Measurements from ENCODE around the gene MMP15.

MMP15 gene

DNA sequence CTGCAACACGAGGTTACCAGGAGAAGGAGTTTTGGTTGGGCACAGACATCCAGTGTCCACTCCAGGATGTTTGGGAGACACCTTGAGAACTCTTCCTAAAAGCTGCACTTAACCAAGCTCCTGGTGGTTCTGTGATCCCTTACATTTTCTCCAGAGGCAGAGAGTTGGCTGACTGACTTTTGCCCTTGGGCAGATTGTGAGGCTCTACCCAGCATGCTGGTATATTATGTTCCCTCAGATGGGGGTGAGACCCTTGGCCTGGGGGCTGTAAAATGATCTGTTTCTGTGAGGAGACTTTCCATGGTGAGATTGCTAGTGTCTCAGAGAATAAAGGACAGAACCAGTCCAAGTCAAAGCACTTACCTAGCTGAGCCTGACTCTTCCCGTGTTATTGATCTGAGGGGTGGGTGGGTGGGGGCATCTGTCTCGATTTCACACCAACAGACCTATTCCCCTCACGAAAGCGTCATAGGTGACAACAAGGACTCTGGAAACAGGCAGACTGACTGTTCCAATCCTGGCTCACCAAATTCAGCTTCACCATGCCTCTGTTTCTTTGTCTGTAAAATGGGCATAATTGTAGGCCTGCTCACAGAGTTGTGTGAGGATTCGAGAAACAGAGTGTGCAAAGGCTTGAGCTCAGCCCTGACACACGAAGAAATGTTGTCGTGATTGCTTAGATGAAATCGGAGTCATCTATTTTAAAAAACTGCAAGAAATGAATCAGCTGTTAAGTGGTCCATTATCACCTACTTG, 12.2 kb upstream of the MMP15 start:
- Histone ChIP-seq H3K27ac (no peak overlapping the region), H3K4me1 (no peaks in the 10 kb centered on the region), H3K9ac (no peak overlapping the region), H3K36me3 (peaks cover 66% of the 10 kb centered on the region), H3K4me3 (no peak overlapping the region), H3K9me3 (no peaks in the 10 kb centered on the region), H3K4me2 (no peak overlapping the region), H4K20me1 (0 out of 2 replicates have a peak, but pooled peaks cover 8% of the 10 kb centered on the region), H3K27me3 (no peaks in the 10 kb centered on the region)
- no peak for TF ChIP-seq Cebpa-rat (IDR thresholded peaks at IDR 0.05)

DNA sequence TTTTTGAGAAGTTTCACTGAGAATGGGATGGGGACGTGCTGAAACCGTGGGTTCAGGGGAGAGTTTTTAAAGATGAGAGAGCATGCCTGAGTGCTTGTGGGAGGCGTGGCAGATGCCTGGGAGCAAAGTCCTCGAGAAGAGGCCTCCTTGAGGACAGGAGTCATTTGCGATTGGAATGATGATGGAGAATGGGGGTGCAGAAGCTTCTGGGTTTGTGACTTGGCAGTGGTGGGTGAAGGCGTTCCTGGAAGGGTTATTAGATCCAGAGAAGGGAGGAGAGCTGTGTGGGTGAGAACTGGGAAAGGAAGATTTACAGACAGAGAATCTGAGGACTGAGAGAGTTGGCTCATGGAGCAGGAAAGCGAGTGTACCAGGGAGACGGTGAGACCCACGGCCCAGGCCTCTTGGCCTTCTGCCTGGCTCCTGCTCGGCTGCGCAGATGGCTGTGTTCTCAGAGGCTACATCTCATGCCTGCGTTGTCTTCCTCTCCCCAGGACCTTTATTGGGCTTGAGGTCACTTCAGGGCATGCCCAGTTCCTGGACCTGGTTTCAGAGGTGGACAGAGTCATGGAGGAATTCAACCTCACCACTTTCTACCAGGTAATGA, 8.6 kb upstream of the MMP15 start:
- no peaks in the 10 kb centered on the region for H3K9me3 ChIP-seq
- H3K4me3 ChIP-seq = no peak overlapping the region
- H3K4me2 ChIP-seq = no peak overlapping the region
- no peaks in the 10 kb centered on the region for H3K27me3 ChIP-seq
- H3K36me3 ChIP-seq = peaks cover 53% of the 10 kb centered on the region
- peaks cover 36% of the 10 kb centered on the region for H4K20me1 ChIP-seq
- H3K9ac ChIP-seq = no peak overlapping the region
- H3K27ac ChIP-seq = no peak overlapping the region
- TF ChIP-seq Cebpa-rat (IDR thresholded peaks at IDR 0.05) = no peak
- peaks cover 7% of the 10 kb centered on the region; the same call in 1 of the 2 replicates for H3K4me1 ChIP-seq

DNA sequence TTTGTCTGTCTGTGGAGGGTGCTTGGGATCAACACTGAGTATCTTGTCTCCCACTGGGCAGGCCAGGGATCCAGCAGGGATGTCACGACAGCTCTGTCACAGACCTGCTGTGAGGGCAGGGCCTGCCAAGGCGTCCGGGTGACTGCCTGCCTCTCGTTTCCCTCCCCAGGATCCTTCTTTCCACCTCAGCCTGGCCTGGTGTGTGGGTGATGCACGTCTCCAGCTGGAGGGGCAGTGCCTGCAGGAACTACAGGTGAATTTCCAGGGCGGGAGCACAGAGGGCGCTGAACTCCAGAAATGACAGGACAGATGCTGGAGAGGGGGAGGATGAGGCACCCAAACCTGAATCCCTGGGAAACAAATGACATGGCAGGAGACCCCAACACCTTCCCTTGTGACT, 6.8 kb upstream of the MMP15 start:
- Histone ChIP-seq H3K9ac (no peak overlapping the region), H4K20me1 (peaks cover 55% of the 10 kb centered on the region), H3K4me2 (no peak overlapping the region), H3K27me3 (peaks cover 16% of the 10 kb centered on the region), H3K36me3 (peaks cover 39% of the 10 kb centered on the region), H3K27ac (no peak overlapping the region), H3K4me1 (peaks cover 20% of the 10 kb centered on the region), H3K9me3 (no peaks in the 10 kb centered on the region), H3K4me3 (no peak overlapping the region)
- no peak for TF ChIP-seq Cebpa-rat (IDR thresholded peaks at IDR 0.05)

- Histone ChIP-seq H3K4me1 (peaks cover 27% of the 10 kb centered on the region), H3K27ac (no peak overlapping the region), H4K20me1 (peaks cover 67% of the 10 kb centered on the region), H3K36me3 (peaks cover 33% of the 10 kb centered on the region), H3K27me3 (peaks cover 28% of the 10 kb centered on the region), H3K4me3 (no peak overlapping the region), H3K9me3 (no peaks in the 10 kb centered on the region), H3K4me2 (no peak overlapping the region), H3K9ac (no peak overlapping the region; the same call in 1 of the 2 replicates)
- no peak for TF ChIP-seq Cebpa-rat (IDR thresholded peaks at IDR 0.05)
Measured at GRCh38 chr16:58019866-58020538, 5.6 kb upstream of the MMP15 start.

GRCh38 chr16:58020628-58021521, 4.7 kb upstream of the MMP15 start:
- H3K27ac ChIP-seq = no peak overlapping the region
- H3K27me3 ChIP-seq = peaks cover 36% of the 10 kb centered on the region
- no peak for TF ChIP-seq Cebpa-rat (IDR thresholded peaks at IDR 0.05)
- no peak overlapping the region for H3K4me2 ChIP-seq
- H3K4me3 ChIP-seq = no peak overlapping the region
- H3K9me3 ChIP-seq = no peaks in the 10 kb centered on the region
- no peak overlapping the region; the same call in 1 of the 2 replicates for H3K9ac ChIP-seq
- peaks cover 74% of the 10 kb centered on the region for H4K20me1 ChIP-seq
- peaks cover 33% of the 10 kb centered on the region for H3K36me3 ChIP-seq
- peaks cover 33% of the 10 kb centered on the region for H3K4me1 ChIP-seq

GRCh38 chr16:58021661-58022551, 3.6 kb upstream of the MMP15 start:
- H3K27me3 ChIP-seq = peaks cover 47% of the 10 kb centered on the region
- peaks cover 78% of the 10 kb centered on the region for H4K20me1 ChIP-seq
- H3K9ac ChIP-seq = no peak overlapping the region
- H3K4me2 ChIP-seq = peak overlapping the region; percentile 57
- TF ChIP-seq Cebpa-rat (IDR thresholded peaks at IDR 0.05) = no peak
- H3K4me1 ChIP-seq = peaks cover 43% of the 10 kb centered on the region
- peaks cover 27% of the 10 kb centered on the region for H3K36me3 ChIP-seq
- H3K27ac ChIP-seq = no peak overlapping the region
- H3K4me3 ChIP-seq = no peak overlapping the region
- H3K9me3 ChIP-seq = no peaks in the 10 kb centered on the region

DNA sequence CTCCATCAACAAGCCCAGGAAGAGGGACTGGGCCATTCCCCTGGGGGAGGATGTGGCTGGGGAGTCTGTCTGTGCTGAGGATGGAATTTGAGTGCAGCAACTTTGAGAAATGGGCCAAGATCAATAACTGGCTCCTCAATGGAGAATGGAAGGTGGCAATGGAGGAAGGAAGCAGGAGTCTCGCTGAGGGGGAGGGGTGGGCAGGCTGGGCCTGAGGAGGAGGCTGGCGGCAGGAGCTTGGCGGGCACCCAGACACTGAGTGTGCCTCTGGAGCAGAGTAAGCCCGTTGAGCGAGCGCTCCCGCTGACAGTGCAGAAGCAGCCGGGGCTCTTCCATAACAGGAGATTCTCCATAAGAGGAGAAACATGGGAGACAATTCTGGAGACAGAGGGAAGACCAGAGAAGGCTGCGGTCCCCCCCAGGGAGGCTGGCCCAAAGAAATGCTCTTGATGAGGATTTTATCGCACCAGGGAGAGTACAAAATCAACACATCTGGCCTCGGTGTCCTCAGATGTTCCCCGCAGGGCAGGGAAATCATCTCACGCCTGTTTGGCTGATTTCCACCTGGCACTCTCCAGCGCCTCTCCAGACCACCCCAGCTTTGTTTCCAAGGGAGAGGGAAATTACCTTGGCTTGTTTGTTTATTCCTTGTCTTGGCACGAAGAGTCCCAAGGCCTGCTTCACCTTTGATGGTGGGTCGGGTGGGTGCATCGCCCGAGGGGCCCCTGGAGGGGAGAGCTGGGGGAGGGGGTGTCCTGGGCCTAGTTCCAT, 2.8 kb upstream of the MMP15 start:
- no peak overlapping the region for H3K4me3 ChIP-seq

More for the DNA sequence above, 2.8 kb upstream of the MMP15 start:
- peaks cover 55% of the 10 kb centered on the region for H3K27me3 ChIP-seq
- no peak for TF ChIP-seq Cebpa-rat (IDR thresholded peaks at IDR 0.05)
- no peak overlapping the region for H3K27ac ChIP-seq
- no peak overlapping the region for H3K9ac ChIP-seq
- no peaks in the 10 kb centered on the region for H3K9me3 ChIP-seq
- H3K36me3 ChIP-seq = peaks cover 19% of the 10 kb centered on the region
- peaks cover 85% of the 10 kb centered on the region for H4K20me1 ChIP-seq
- H3K4me2 ChIP-seq = peak overlapping the region; percentile 57
- peaks cover 47% of the 10 kb centered on the region for H3K4me1 ChIP-seq

All from BLaER1 (cell line).